IMR-90 (cell line): ENCODE measurements around the gene TIMM44. TPM values are rescaled to one million over a fixed set of nuclear protein-coding genes. Genes with fewer than 3 reads are reported as not detected.

Experiments used
- ATAC-seq: fragments of 200-7000 bp; cut with Tn5 transposase; 2 replicates; pipeline ENCODE4 v1.9.1; 2020; ENCODE audit warnings: low read depth, mild to moderate bottlenecking, moderate library complexity
- BruUV-seq: library from RNA; stranded (reverse); fragments of 400-500 nt; replicated peaks from 2 replicates; lab custom pipeline; 2021; lab: Mats Ljungman, UMichigan
- CTCF ChIA-PET: fragments of 300-600 bp; formaldehyde crosslinking; extraction: SDS; loops from one replicate; lab custom pipeline; 2021; ENCODE audit warnings: antibody characterized with exemption; lab: Yijun Ruan, JAX
- POLR2A ChIA-PET: fragments of 300-600 bp; sonication (Branson Sonifier 250); formaldehyde crosslinking; loops from one replicate; lab custom pipeline; 2022; ENCODE audit warnings: antibody characterized with exemption; ENCODE audit not compliant: unreplicated experiment; lab: Charles Lee
- DNase-seq: peaks from one replicate; pipeline ENCODE4 v3.0.0; 2013
- H2AFZ ChIP-seq: replicated peaks from 2 replicates; pipeline ENCODE3; 2013; ENCODE audit warnings: low read length, mild to moderate bottlenecking; ENCODE audit not compliant: poor library complexity
- H2AK5ac ChIP-seq: 2 replicates; pipeline ENCODE4 v1.6.1; 2013; ENCODE audit warnings: low read depth, low read length, inconsistent platforms
- H2AK9ac ChIP-seq: replicated peaks from 2 replicates; pipeline ENCODE3; 2013; ENCODE audit warnings: mild to moderate bottlenecking, low read depth, low read length, moderate library complexity; ENCODE audit not compliant: poor library complexity
- H2BK120ac ChIP-seq: 2 replicates; pipeline ENCODE4 v1.6.1; 2013; ENCODE audit warnings: low read depth, low read length, inconsistent platforms
- H2BK15ac ChIP-seq: 3 replicates; pipeline ENCODE4 v1.6.1; 2013; ENCODE audit warnings: low read depth, low read length, inconsistent platforms
- H2BK20ac ChIP-seq: 2 replicates; pipeline ENCODE4 v1.6.1; 2013; ENCODE audit warnings: low read depth, mild to moderate bottlenecking, inconsistent platforms, low read length, moderate library complexity
- H2BK5ac ChIP-seq: 2 replicates; pipeline ENCODE4 v1.6.1; 2013; ENCODE audit warnings: mild to moderate bottlenecking, low read depth, low read length, inconsistent platforms; ENCODE audit not compliant: poor library complexity, severe bottlenecking
- H3K14ac ChIP-seq: replicated peaks from 2 replicates; pipeline ENCODE4 v1.6.1; 2013; ENCODE audit warnings: low read depth, low read length, inconsistent platforms
- H3K18ac ChIP-seq: 2 replicates; pipeline ENCODE4 v1.6.1; 2013; ENCODE audit warnings: low read depth, low read length, control low read depth
- H3K23ac ChIP-seq: 2 replicates; pipeline ENCODE4 v1.6.1; 2013; ENCODE audit warnings: low read depth, low read length, inconsistent platforms
- H3K27ac ChIP-seq: 2 replicates; pipeline ENCODE4 v1.5.1; 2013; ENCODE audit warnings: mild to moderate bottlenecking, control low read depth, low read length; ENCODE audit not compliant: insufficient read depth
- H3K27me3 ChIP-seq: 2 replicates; pipeline ENCODE4 v1.6.1; 2013; ENCODE audit warnings: low read length; ENCODE audit not compliant: control insufficient read depth, insufficient read depth
- H3K36me3 ChIP-seq: 2 replicates; pipeline ENCODE4 v1.6.1; 2013; ENCODE audit warnings: low read length, mixed read lengths; ENCODE audit not compliant: control insufficient read depth, insufficient read depth
- H3K4ac ChIP-seq: 2 replicates; pipeline ENCODE4 v1.6.1; 2013; ENCODE audit warnings: low read depth, low read length, inconsistent platforms
- H3K4me1 ChIP-seq: 2 replicates; pipeline ENCODE4 v1.6.1; 2013; ENCODE audit warnings: low read length, mixed read lengths; ENCODE audit not compliant: control insufficient read depth, insufficient read depth
- H3K4me2 ChIP-seq: 2 replicates; pipeline ENCODE4 v1.6.1; 2013; ENCODE audit warnings: low read depth, mild to moderate bottlenecking, control low read depth, low read length, moderate library complexity
- H3K4me3 ChIP-seq: 2 replicates; pipeline ENCODE4 v1.5.1; 2013; ENCODE audit warnings: low read depth, mild to moderate bottlenecking, control low read depth, low read length, moderate library complexity; ENCODE audit not compliant: insufficient read depth
- H3K56ac ChIP-seq: 2 replicates; pipeline ENCODE4 v1.6.1; 2013; ENCODE audit warnings: low read length, inconsistent platforms; ENCODE audit not compliant: insufficient read depth; ENCODE audit errors: extremely low read depth
- H3K79me1 ChIP-seq, 2 experiments: 2 replicates each; pipeline ENCODE4 v1.6.1; 2013; ENCODE audit warnings: low read length in 2 of 2, inconsistent platforms in 1 of 2, low read depth in 1 of 2
- H3K9ac ChIP-seq: 2 replicates; pipeline ENCODE4 v1.6.1; 2013; ENCODE audit warnings: low read depth, low read length, control low read depth
- H3K9me1 ChIP-seq: 2 replicates; pipeline ENCODE4 v1.6.1; 2013; ENCODE audit warnings: low read length, inconsistent platforms; ENCODE audit not compliant: insufficient read depth
- H3K9me3 ChIP-seq: 2 replicates; pipeline ENCODE4 v1.6.1; 2013; ENCODE audit warnings: low read length; ENCODE audit not compliant: control insufficient read depth, insufficient read depth
- H4K20me1 ChIP-seq: 2 replicates; pipeline ENCODE4 v1.6.1; 2013; ENCODE audit warnings: low read length, inconsistent platforms; ENCODE audit not compliant: insufficient read depth
- H4K5ac ChIP-seq: 2 replicates; pipeline ENCODE4 v1.6.1; 2013; ENCODE audit warnings: mild to moderate bottlenecking, low read depth, low read length, control low read depth
- H4K8ac ChIP-seq, 2 experiments: 2 replicates each; pipeline ENCODE4 v1.6.1; 2013; ENCODE audit warnings: low read depth in 2 of 2, low read length in 2 of 2, control low read depth in 1 of 2, inconsistent platforms in 1 of 2
- H4K91ac ChIP-seq: 2 replicates; pipeline ENCODE4 v1.6.1; 2013; ENCODE audit warnings: low read depth, low read length, inconsistent platforms; ENCODE audit not compliant: insufficient read depth
- BHLHE40 ChIP-seq: fragments of 150-350 bp; IDR thresholded peaks from 2 replicates; pipeline ENCODE4 v1.6.1; 2016; ENCODE audit warnings: mild to moderate bottlenecking, low read depth, low read length
- CEBPB ChIP-seq: IDR thresholded peaks from 2 replicates; pipeline ENCODE4 v1.6.1; 2012; ENCODE audit warnings: low read depth, low read length, improper control_type of control experiment
- CHD1 ChIP-seq: IDR thresholded peaks from 2 replicates; pipeline ENCODE4 v1.6.1; 2012; ENCODE audit warnings: low read depth, low read length, improper control_type of control experiment
- CTCF ChIP-seq: conservative IDR thresholded peaks from 2 replicates; pipeline ENCODE4 v1.5.1; 2012; ENCODE audit warnings: mild to moderate bottlenecking, low read depth, low read length, improper control_type of control experiment
- ELK1 ChIP-seq: fragments of 150-350 bp; IDR thresholded peaks from 2 replicates; pipeline ENCODE4 v1.6.1; 2016; ENCODE audit warnings: low read depth, mild to moderate bottlenecking, low read length, moderate library complexity, borderline replicate concordance
- FOS ChIP-seq: fragments of 150-350 bp; IDR thresholded peaks from 2 replicates; pipeline ENCODE4 v1.6.1; 2016; ENCODE audit warnings: low read depth, low read length
- MAZ ChIP-seq: IDR thresholded peaks from 2 replicates; pipeline ENCODE4 v1.6.1; 2012; ENCODE audit warnings: low read depth, mild to moderate bottlenecking, low read length, improper control_type of control experiment, moderate library complexity, borderline replicate concordance
- NFE2L2 ChIP-seq: fragments of 150-350 bp; IDR thresholded peaks from 2 replicates; pipeline ENCODE4 v1.6.1; 2016; ENCODE audit warnings: low read depth, mild to moderate bottlenecking, low read length
- POLR2A ChIP-seq: IDR thresholded peaks from 2 replicates; pipeline ENCODE4 v1.6.1; 2012; ENCODE audit warnings: mild to moderate bottlenecking, low read depth, low read length
- RCOR1 ChIP-seq: IDR thresholded peaks from 2 replicates; pipeline ENCODE4 v1.6.1; 2012; ENCODE audit warnings: mild to moderate bottlenecking, low read length, improper control_type of control experiment; ENCODE audit not compliant: insufficient replicate concordance
- SMC3 ChIP-seq: fragments of 150-350 bp; IDR thresholded peaks from 2 replicates; pipeline ENCODE4 v1.6.1; 2016; ENCODE audit warnings: low read depth, mild to moderate bottlenecking, antibody characterized with exemption, low read length, moderate library complexity
- WGBS, 2 experiments: methylation state at CpG; one replicate each; pipeline versions ENCODE4 v1.1.5 to v1.1.7; 2013; ENCODE audit warnings: missing lambda C conversion rate in 2 of 2; ENCODE audit not compliant: insufficient read length in 1 of 2; ENCODE audit errors: extremely low coverage in 2 of 2; 5-methylcytosine and 5-hydroxymethylcytosine counted together
- dilution Hi-C: fragments of 300-500 bp; cut with HindIII; formaldehyde crosslinking; loops from one replicate; pipeline ENCODE4 v1.14.3; 2018; ENCODE audit warnings: low sequenced_read_pairs; ENCODE audit not compliant: unreplicated experiment
- in situ Hi-C: fragments of 300-500 bp; cut with MboI; formaldehyde crosslinking; loops from 3 replicates; pipeline ENCODE4 v1.14.3; 2019; ENCODE audit warnings: low sequenced_read_pairs, inconsistent platforms, mixed read lengths
- intact Hi-C: fragments of 100-400 bp; cut with micrococcal nuclease; formaldehyde crosslinking; loops from 2 replicates; pipeline ENCODE4 v1.10.0; 2022
- polyA plus RNA-seq, 3 experiments: library from polyadenylated mRNA; depleted of rRNA; stranded (reverse); fragments of >200 nt; gene quantifications; 2 replicates each; pipeline ENCODE4 v1.2.3, GENCODE V29; 2012; ENCODE audit warnings: low replicate concordance in 1 of 3
- total RNA-seq: library from RNA; depleted of rRNA; stranded (reverse); fragments of >200 nt; gene quantifications from 2 replicates; pipeline ENCODE4 v1.2.3, GENCODE V29; 2012

The TIMM44 gene
- total and polyA plus RNA-seq, 2 of the 4 experiments (the other 2 are of a cell fraction), result 37.6 to 52.3 TPM

DNA sequence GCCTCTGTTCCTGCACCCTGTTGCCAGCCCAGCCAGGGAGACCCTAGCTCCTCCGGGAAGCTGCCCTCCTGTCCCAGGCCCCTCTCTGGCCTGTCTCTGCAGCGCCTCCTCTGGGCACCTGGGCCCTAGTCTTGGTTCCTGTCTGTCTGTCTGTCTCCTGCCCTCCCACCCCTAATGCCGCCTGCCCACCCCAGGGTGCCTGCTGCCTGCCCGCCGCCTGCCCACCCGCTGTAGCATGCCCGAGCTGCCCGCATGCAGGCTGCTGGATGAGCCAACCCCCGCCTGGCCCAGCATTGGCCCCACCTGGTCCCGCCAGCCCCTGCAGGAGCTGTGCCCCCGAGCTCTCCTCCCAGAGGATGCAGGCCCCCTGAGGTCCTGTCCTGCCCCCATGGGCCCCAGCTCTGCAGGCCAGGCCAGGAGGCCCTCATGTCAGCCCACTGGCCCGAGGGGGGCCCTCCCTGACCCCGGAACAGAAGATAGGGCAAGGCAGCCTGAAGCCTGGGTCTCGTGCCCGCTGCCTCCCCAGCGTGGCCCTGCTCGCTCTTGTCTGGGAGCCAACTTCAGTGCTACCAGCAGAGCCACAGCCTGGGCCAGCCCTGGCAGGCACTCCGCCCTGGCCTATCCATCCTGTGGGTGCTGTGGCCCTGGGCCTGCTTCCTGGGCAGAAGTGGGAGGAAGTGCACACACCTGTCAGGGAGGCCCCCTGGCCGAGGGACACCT lies 34.6 kb downstream of the TIMM44 start (continued):
- TF ChIP-seq BHLHE40, result no peak

GRCh38 chr19:7908078-7908699 lies 35.3 kb downstream of the TIMM44 start:
- Histone ChIP-seq H3K9ac (no peak overlapping the region), H3K23ac (no peak overlapping the region), H4K8ac (no peak overlapping the region), H4K91ac (no peak overlapping the region), H4K20me1 (peaks cover 50% of the 10 kb centered on the region), H3K4me1 (peaks cover 6% of the 10 kb centered on the region), H3K79me1 (peaks cover 9 to 39% of the 10 kb centered on the region in 2 experiments; a peak in 3 of 4 replicates), H4K5ac (no peak overlapping the region), H3K9me3 (no peaks in the 10 kb centered on the region), H2BK20ac (no peak overlapping the region), H3K4me2 (no peak overlapping the region), H2BK5ac (no peak overlapping the region), H3K14ac (no peak overlapping the region), H3K27ac (no peak overlapping the region), H2AK5ac (no peak overlapping the region), H2AK9ac (peak overlapping the region; percentile 28), H3K18ac (no peak overlapping the region), H3K4me3 (no peak overlapping the region), H2AFZ (no peak overlapping the region), H3K27me3 (no peaks in the 10 kb centered on the region), H2BK15ac (no peak overlapping the region), H3K9me1 (peaks cover 4% of the 10 kb centered on the region; the same call in 1 of the 2 replicates), H3K4ac (no peak overlapping the region), H3K36me3 (peaks cover 34% of the 10 kb centered on the region), H3K56ac (no peak overlapping the region), H2BK120ac (no peak overlapping the region)
- TF ChIP-seq CTCF (no peak), ELK1 (no peak), CHD1 (no peak), NFE2L2 (no peak), RCOR1 (no peak), POLR2A (no peak), CEBPB (no peak), FOS (no peak), SMC3 (no peak), MAZ (no peak)
- ChIA-PET CTCF (no interaction called here), POLR2A (interaction anchor here (1.2 kb wide), 1 partner anchor 12 kb away, joined by 4 read pairs; the partner anchor contains the start of gene SNAPC2)
- ATAC-seq (no peak), DNase-seq (no peak)
- 67% methylated on average over 4 of the region's 14 CpGs; no CpG with 5 or more reads in 1 of the 2 experiments for WGBS, 2 experiments
- BruUV-seq, result no TSS peak
- intact Hi-C loops (no loop called here), dilution Hi-C loops (no loop called here), in situ Hi-C loops (no loop called here)
